ENCODE measurements around the gene ALPI. TPM values are rescaled to one million over a fixed set of nuclear protein-coding genes. Genes with fewer than 3 reads are reported as not detected.
"Not testable (repeated sequence)": the region's sequence is repeated elsewhere in the genome, so short reads cannot be mapped to it uniquely, and the experiment has no call there.

ALPI gene
- total and polyA plus RNA-seq, 9 of the 15 experiments (the other 6 are each of a cell fraction or from before 2014, with no cell fraction given) = not detected

DNA sequence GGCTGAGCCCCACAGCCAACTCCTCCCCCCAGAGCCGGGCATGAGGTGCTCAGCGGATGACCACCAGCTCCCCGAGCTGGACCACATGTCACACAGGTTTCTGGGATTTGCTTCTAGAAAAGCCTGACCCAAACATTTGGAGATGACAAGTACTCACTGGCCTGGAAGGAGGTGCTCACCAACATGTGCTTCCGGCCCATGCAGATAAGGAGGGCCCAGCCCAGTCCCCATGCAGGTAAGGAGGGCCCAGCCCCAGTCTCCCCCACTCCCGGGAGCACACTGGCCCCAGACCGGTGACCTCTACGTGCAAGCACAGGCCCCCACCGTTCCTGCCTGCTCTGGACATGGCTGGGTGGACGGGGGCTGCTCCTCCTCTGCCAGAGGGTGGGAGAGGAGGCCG, 14.0 kb upstream of the ALPI start:
- intact Hi-C loops (cut with micrococcal nuclease) = loop anchor here (2.0 to 5.0 kb wide), 3 partner anchors 75 to 589 kb away; no protein-coding TSS in a partner anchor
- Histone ChIP-seq H3K4me1 (replicated peaks in 1 of 2; ENCODE audit: control insufficient read depth in 2 of 2, insufficient read depth in 2 of 2, low read length in 2 of 2) (peaks cover 0 to 12% of the 10 kb centered on the region in 2 experiments; a peak in 2 of 5 replicates), H3K27me3 (ENCODE audit: control insufficient read depth in 2 of 2, insufficient read depth in 2 of 2, low read length in 2 of 2) (peaks cover 0 to 19% of the 10 kb centered on the region in 2 experiments; a peak in 3 of 5 replicates)
- H3K36me3 ChIP-seq (ENCODE audit: control insufficient read depth, insufficient read depth, low read length); H2AFZ ChIP-seq (ENCODE audit: low read depth, low read length); H3K4me2 ChIP-seq (ENCODE audit: insufficient read depth, low read length); in situ Hi-C loops (cut with MboI); FAIRE-seq; H3K27ac ChIP-seq (ENCODE audit: extremely low read depth, low read depth, low read length); H3K4me3 ChIP-seq; CTCF ChIA-PET (ENCODE audit: low intra/inter-chr PET ratio); H3K9me1 ChIP-seq (ENCODE audit: control insufficient read depth, insufficient read depth, low read length); ATAC-seq; H3K9ac ChIP-seq (ENCODE audit: insufficient read depth in 1 of 2, low read depth in 2 of 2, low read length in 2 of 2); H4K20me1 ChIP-seq (replicated peaks; ENCODE audit: control insufficient read depth, insufficient read depth, low read length); DNase-seq (ENCODE audit: extremely low read depth in 1 of 4, low spot score in 3 of 4); H3K79me2 ChIP-seq (ENCODE audit: control insufficient read depth, insufficient read depth, low read length); BruUV-seq (replicated peaks); H3K9me3 ChIP-seq (replicated peaks; ENCODE audit: control insufficient read depth, insufficient read depth, low read depth, low read length): not testable (repeated sequence)
- POLR2A ChIA-PET = interaction anchor here (1.2 kb wide), 1 partner anchor 517 kb away, joined by 3 read pairs; no protein-coding TSS in a partner anchor
- 2% methylated on average over 4 of the region's 10 CpGs for WGBS (ENCODE audit: insufficient coverage, low coverage, missing lambda C conversion rate)

DNA sequence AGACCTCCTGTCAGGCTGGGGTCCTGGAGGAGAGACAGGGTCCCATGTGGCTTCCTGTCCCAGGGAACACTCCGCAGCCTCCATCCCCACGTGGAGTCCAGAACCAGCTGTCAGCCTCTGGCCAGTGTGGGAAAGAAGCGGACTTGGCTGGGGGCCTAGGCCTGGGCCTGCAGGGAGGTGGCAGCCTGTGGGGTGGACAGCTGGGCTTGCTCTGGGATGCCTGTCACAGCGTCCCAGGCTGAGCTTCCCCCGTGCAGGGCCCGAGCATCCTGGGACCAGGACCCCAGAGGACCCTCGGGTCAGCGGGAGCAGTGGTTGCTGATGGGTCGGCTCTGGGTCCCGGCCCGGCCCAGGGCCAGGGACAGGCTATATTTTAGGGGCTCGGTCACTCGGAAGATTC, 13.5 kb upstream of the ALPI start:
- H3K27me3 ChIP-seq (ENCODE audit: control insufficient read depth in 2 of 2, insufficient read depth in 2 of 2, low read length in 2 of 2) = peaks cover 0 to 13% of the 10 kb centered on the region in 2 experiments; a peak in 2 of 5 replicates
- H4K20me1 ChIP-seq (replicated peaks; ENCODE audit: control insufficient read depth, insufficient read depth, low read length); H3K9me1 ChIP-seq (ENCODE audit: control insufficient read depth, insufficient read depth, low read length); H3K4me3 ChIP-seq; in situ Hi-C loops (cut with MboI); FAIRE-seq; H3K9ac ChIP-seq (ENCODE audit: insufficient read depth in 1 of 2, low read depth in 2 of 2, low read length in 2 of 2); H3K4me2 ChIP-seq (ENCODE audit: insufficient read depth, low read length); H2AFZ ChIP-seq (ENCODE audit: low read depth, low read length); ATAC-seq; CTCF ChIA-PET (ENCODE audit: low intra/inter-chr PET ratio); H3K79me2 ChIP-seq (ENCODE audit: control insufficient read depth, insufficient read depth, low read length); H3K27ac ChIP-seq (ENCODE audit: extremely low read depth, low read depth, low read length); DNase-seq (ENCODE audit: extremely low read depth in 1 of 4, low spot score in 3 of 4); BruUV-seq (replicated peaks); H3K36me3 ChIP-seq (ENCODE audit: control insufficient read depth, insufficient read depth, low read length); H3K9me3 ChIP-seq (replicated peaks; ENCODE audit: control insufficient read depth, insufficient read depth, low read depth, low read length): not testable (repeated sequence)
- intact Hi-C loops (cut with micrococcal nuclease) = loop anchor here (5.0 kb wide), 1 partner anchor 75 kb away; no protein-coding TSS in a partner anchor
- POLR2A ChIA-PET = interaction anchor here (1.2 kb wide), 1 partner anchor 517 kb away, joined by 3 read pairs; no protein-coding TSS in a partner anchor
- peaks cover 0 to 12% of the 10 kb centered on the region in 2 experiments; a peak in 2 of 5 replicates for H3K4me1 ChIP-seq (replicated peaks in 1 of 2; ENCODE audit: control insufficient read depth in 2 of 2, insufficient read depth in 2 of 2, low read length in 2 of 2)
- WGBS (ENCODE audit: insufficient coverage, low coverage, missing lambda C conversion rate) = 5% methylated on average over 11 of the region's 13 CpGs

DNA sequence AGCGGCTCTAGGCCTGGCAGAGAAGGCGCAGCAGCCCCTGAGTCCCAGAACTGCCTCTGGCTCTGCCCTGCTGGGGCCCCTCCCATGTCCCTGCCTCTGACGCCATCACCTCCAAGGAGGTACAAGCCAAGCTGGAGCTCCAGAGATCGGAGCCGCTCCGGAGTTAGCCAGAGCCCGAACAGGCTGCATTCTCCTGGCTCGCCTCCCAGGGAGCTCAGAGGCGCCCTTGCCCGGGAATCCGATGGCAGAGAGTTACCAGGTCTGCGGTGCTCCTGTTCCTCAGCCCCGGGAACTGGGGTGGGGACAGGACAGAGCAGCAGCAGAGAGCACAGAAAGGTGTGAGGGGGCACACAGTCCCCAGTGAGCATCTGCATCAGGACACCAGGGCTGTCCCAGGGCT, 12.9 kb upstream of the ALPI start:
- ATAC-seq; DNase-seq (ENCODE audit: extremely low read depth in 1 of 4, low spot score in 3 of 4); H3K9me3 ChIP-seq (replicated peaks; ENCODE audit: control insufficient read depth, insufficient read depth, low read depth, low read length); H3K27ac ChIP-seq (ENCODE audit: extremely low read depth, low read depth, low read length); H3K4me3 ChIP-seq; H3K4me2 ChIP-seq (ENCODE audit: insufficient read depth, low read length); FAIRE-seq; H2AFZ ChIP-seq (ENCODE audit: low read depth, low read length); H3K79me2 ChIP-seq (ENCODE audit: control insufficient read depth, insufficient read depth, low read length); in situ Hi-C loops (cut with MboI); BruUV-seq (replicated peaks); H3K9me1 ChIP-seq (ENCODE audit: control insufficient read depth, insufficient read depth, low read length); H4K20me1 ChIP-seq (replicated peaks; ENCODE audit: control insufficient read depth, insufficient read depth, low read length); POLR2A ChIA-PET; H3K27me3 ChIP-seq (ENCODE audit: control insufficient read depth in 2 of 2, insufficient read depth in 2 of 2, low read length in 2 of 2); H3K9ac ChIP-seq (ENCODE audit: insufficient read depth in 1 of 2, low read depth in 2 of 2, low read length in 2 of 2); H3K36me3 ChIP-seq (ENCODE audit: control insufficient read depth, insufficient read depth, low read length); CTCF ChIA-PET (ENCODE audit: low intra/inter-chr PET ratio): not testable (repeated sequence)
- intact Hi-C loops (cut with micrococcal nuclease) = loop anchor here (5.0 kb wide), 1 partner anchor 76 kb away; no protein-coding TSS in a partner anchor
- peaks cover 0 to 12% of the 10 kb centered on the region in 2 experiments; a peak in 2 of 5 replicates for H3K4me1 ChIP-seq (replicated peaks in 1 of 2; ENCODE audit: control insufficient read depth in 2 of 2, insufficient read depth in 2 of 2, low read length in 2 of 2)
- 20% methylated on average over 1 of the region's 13 CpGs for WGBS (ENCODE audit: insufficient coverage, low coverage, missing lambda C conversion rate)

Data from K562 (cell line).